Measurements from ENCODE around the gene ST8SIA5. TPM values are rescaled to one million over a fixed set of nuclear protein-coding genes. Genes with fewer than 3 reads are reported as not detected.

Gene ST8SIA5
- total and polyA plus RNA-seq, 2 of the 4 experiments (the other 2 are of a cell fraction) = 0.03 TPM; not detected in 1

DNA sequence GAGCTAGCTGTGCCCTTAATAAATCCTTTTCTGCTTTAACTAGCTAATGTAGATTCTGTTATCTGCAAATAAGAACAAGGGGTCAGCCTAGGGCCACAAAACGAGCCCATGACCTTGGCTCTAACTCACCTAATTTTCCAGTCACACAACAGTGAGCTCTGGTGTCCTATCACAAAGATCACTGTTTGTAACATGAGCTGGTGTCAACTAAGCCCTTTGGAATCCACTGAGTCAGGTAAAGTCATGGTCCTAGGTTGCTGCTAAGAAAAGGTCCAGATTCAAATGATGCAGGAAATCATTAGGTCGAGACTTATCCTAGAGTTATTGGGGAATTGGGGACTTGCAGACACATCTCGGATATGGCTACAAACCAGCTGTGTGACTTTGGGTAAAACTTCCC is 49.9 kb downstream of the ST8SIA5 start:
- no peak overlapping the region for H4K8ac ChIP-seq (ENCODE audit: low read depth in 2 of 2, low read length in 2 of 2)
- H3K9ac ChIP-seq (ENCODE audit: low read depth, low read length) = no peak overlapping the region
- no peak overlapping the region for H3K23ac ChIP-seq (ENCODE audit: low read depth, low read length)
- no peak overlapping the region for H4K91ac ChIP-seq (ENCODE audit: insufficient read depth, low read depth, low read length)
- dilution Hi-C loops (cut with HindIII; ENCODE audit: low sequenced_read_pairs, unreplicated experiment) (no loop called here), intact Hi-C loops (cut with micrococcal nuclease) (no loop called here), in situ Hi-C loops (cut with MboI; ENCODE audit: low sequenced_read_pairs) (no loop called here)
- H3K56ac ChIP-seq (ENCODE audit: extremely low read depth, insufficient read depth, low read length) = no peak overlapping the region
- no peak overlapping the region for H3K4ac ChIP-seq (ENCODE audit: low read depth, low read length)
- H2AK5ac ChIP-seq (ENCODE audit: low read depth, low read length) = no peak overlapping the region
- H3K36me3 ChIP-seq (ENCODE audit: control insufficient read depth, insufficient read depth, low read length) = no peaks in the 10 kb centered on the region
- no peak overlapping the region for H2BK15ac ChIP-seq (ENCODE audit: low read depth, low read length)
- no peak overlapping the region for H2AK9ac ChIP-seq (replicated peaks; ENCODE audit: low read depth, low read length, poor library complexity)
- BruUV-seq (replicated peaks) = no TSS peak
- no peak overlapping the region for H3K14ac ChIP-seq (replicated peaks; ENCODE audit: low read depth, low read length)
- 0 out of 2 replicates have a peak, but pooled peaks cover under 1% of the 10 kb centered on the region for H3K9me1 ChIP-seq (ENCODE audit: insufficient read depth, low read length)
- H3K9me3 ChIP-seq (ENCODE audit: control insufficient read depth, insufficient read depth, low read length) = no peaks in the 10 kb centered on the region
- ChIA-PET POLR2A (ENCODE audit: unreplicated experiment) (no interaction called here), CTCF (no interaction called here)
- no peak overlapping the region for H3K4me2 ChIP-seq (ENCODE audit: low read depth, low read length)
- DNase-seq (no peak), ATAC-seq (ENCODE audit: low read depth) (no peak)
- H4K20me1 ChIP-seq (ENCODE audit: insufficient read depth, low read length) = no peaks in the 10 kb centered on the region
- no peak overlapping the region for H2BK120ac ChIP-seq (ENCODE audit: low read depth, low read length)
- no peak overlapping the region for H2BK5ac ChIP-seq (ENCODE audit: low read depth, low read length, poor library complexity, severe bottlenecking)
- no peak overlapping the region for H2BK20ac ChIP-seq (ENCODE audit: low read depth, low read length)
- H3K79me1 ChIP-seq (ENCODE audit: low read depth in 1 of 2, low read length in 2 of 2) = no peaks in the 10 kb centered on the region
- H3K4me1 ChIP-seq (ENCODE audit: control insufficient read depth, insufficient read depth, low read length) = no peaks in the 10 kb centered on the region; the same call in 1 of the 2 replicates
- no peak overlapping the region for H3K4me3 ChIP-seq (ENCODE audit: insufficient read depth, low read depth, low read length)
- TF ChIP-seq MAFK (IDR thresholded peaks at IDR 0.05; ENCODE audit: low read depth, low read length) (no peak), MAZ (IDR thresholded peaks at IDR 0.05; ENCODE audit: borderline replicate concordance, low read depth, low read length) (no peak), NFE2L2 (IDR thresholded peaks at IDR 0.05; ENCODE audit: low read depth, low read length) (no peak), FOS (IDR thresholded peaks at IDR 0.05; ENCODE audit: low read depth, low read length) (no peak), ELK1 (IDR thresholded peaks at IDR 0.05; ENCODE audit: borderline replicate concordance, low read depth, low read length) (no peak), CHD1 (IDR thresholded peaks at IDR 0.05; ENCODE audit: low read depth, low read length) (no peak), RFX5 (IDR thresholded peaks at IDR 0.05; ENCODE audit: low read depth, low read length) (no peak), RCOR1 (IDR thresholded peaks at IDR 0.05; ENCODE audit: insufficient replicate concordance, low read length) (no peak), CEBPB (IDR thresholded peaks at IDR 0.05; ENCODE audit: low read depth, low read length) (no peak), POLR2A (IDR thresholded peaks at IDR 0.05; ENCODE audit: low read depth, low read length) (no peak), USF2 (IDR thresholded peaks at IDR 0.05; ENCODE audit: low read depth, low read length) (no peak), BHLHE40 (IDR thresholded peaks at IDR 0.05; ENCODE audit: low read depth, low read length) (no peak)
- TF ChIP-seq, protein P1, sequence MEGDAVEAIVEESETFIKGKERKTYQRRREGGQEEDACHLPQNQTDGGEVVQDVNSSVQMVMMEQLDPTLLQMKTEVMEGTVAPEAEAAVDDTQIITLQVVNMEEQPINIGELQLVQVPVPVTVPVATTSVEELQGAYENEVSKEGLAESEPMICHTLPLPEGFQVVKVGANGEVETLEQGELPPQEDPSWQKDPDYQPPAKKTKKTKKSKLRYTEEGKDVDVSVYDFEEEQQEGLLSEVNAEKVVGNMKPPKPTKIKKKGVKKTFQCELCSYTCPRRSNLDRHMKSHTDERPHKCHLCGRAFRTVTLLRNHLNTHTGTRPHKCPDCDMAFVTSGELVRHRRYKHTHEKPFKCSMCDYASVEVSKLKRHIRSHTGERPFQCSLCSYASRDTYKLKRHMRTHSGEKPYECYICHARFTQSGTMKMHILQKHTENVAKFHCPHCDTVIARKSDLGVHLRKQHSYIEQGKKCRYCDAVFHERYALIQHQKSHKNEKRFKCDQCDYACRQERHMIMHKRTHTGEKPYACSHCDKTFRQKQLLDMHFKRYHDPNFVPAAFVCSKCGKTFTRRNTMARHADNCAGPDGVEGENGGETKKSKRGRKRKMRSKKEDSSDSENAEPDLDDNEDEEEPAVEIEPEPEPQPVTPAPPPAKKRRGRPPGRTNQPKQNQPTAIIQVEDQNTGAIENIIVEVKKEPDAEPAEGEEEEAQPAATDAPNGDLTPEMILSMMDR (conservative IDR thresholded peaks at IDR 0.05; ENCODE audit: low read depth, low read length) = no peak
- H3K27me3 ChIP-seq (ENCODE audit: control insufficient read depth, insufficient read depth, low read length) = no peaks in the 10 kb centered on the region
- H4K5ac ChIP-seq (ENCODE audit: low read depth, low read length) = no peak overlapping the region
- H3K18ac ChIP-seq (ENCODE audit: low read depth, low read length) = no peak overlapping the region
- no peak overlapping the region for H2AFZ ChIP-seq (replicated peaks; ENCODE audit: low read length, poor library complexity)
- no peak overlapping the region for H3K27ac ChIP-seq (ENCODE audit: insufficient read depth, low read length)
- WGBS, 2 experiments (ENCODE audit: extremely low coverage in 2 of 2, insufficient read length in 1 of 2) = no CpG with 5 or more reads among the region's 3 CpGs
